Measurements from ENCODE around the gene SMYD1.

GRCh38 chr2:88141952-88142351 is 74.3 kb downstream of the SMYD1 start:
- TF ChIP-seq CTCF (IDR thresholded peaks at IDR 0.05) (no peak), EZH2 (IDR thresholded peaks at IDR 0.05) (no peak), EZH2phosphoT487 (IDR thresholded peaks at IDR 0.05) (no peak)

All from neural progenitor cell (in vitro differentiated cells).